Measurements from ENCODE around the gene UGP2. TPM values are rescaled to one million over a fixed set of nuclear protein-coding genes. Genes with fewer than 3 reads are reported as not detected.

UGP2 gene
- total and polyA plus RNA-seq, 2 of the 4 experiments (the other 2 are of a cell fraction) = 45.0 to 58.8 TPM

DNA sequence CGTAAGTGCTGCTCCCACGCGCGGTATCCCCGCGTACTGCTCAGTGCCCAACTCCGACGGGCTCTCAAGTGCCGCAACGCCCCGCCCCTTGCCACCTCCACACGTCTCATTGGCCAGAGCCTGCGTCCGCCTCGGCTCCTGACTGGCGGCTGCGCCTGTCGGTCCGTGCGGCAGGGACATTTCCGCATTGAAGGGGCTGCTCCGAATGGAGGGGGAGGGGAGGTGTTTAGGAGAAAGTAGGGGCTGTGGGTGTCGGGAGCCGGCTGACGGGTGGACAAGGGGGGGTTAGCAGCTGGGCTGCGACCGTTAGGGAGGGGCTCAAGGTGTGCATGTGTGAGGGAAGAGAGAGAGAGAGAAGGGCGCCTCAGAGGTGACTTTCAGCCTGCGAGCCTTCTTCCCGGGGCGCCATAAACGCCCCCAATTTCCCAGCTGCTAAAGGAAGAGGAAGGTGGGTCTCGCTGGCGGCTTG, 877 bp upstream of the UGP2 start:
- Histone ChIP-seq H2AK5ac (ENCODE audit: low read depth, low read length) (peak overlapping the region; percentile 94), H3K56ac (ENCODE audit: extremely low read depth, insufficient read depth, low read length) (peak overlapping the region; percentile 93), H3K23ac (ENCODE audit: low read depth, low read length) (peak overlapping the region; percentile 78), H3K4me1 (ENCODE audit: control insufficient read depth, insufficient read depth, low read length) (peaks cover 4% of the 10 kb centered on the region), H2AK9ac (replicated peaks; ENCODE audit: low read depth, low read length, poor library complexity) (peak overlapping the region; percentile 98), H3K9me3 (ENCODE audit: control insufficient read depth, insufficient read depth, low read length) (no peaks in the 10 kb centered on the region), H3K4me2 (ENCODE audit: low read depth, low read length) (peak overlapping the region; percentile 81), H3K4ac (ENCODE audit: low read depth, low read length) (peak overlapping the region; percentile 95), H2AFZ (replicated peaks; ENCODE audit: low read length, poor library complexity) (peak overlapping the region; percentile 95), H3K18ac (ENCODE audit: low read depth, low read length) (peak overlapping the region; percentile 47), H2BK120ac (ENCODE audit: low read depth, low read length) (peak overlapping the region; percentile 69), H3K9me1 (ENCODE audit: insufficient read depth, low read length) (peaks cover 5% of the 10 kb centered on the region), H4K8ac (ENCODE audit: low read depth in 2 of 2, low read length in 2 of 2) (peak overlapping the region; percentile 57 to 90), H3K79me1 (ENCODE audit: low read depth in 1 of 2, low read length in 2 of 2) (peaks cover 9 to 39% of the 10 kb centered on the region in 2 experiments; a peak in 2 of 4 replicates), H3K4me3 (ENCODE audit: insufficient read depth, low read depth, low read length) (peak overlapping the region; percentile 69), H3K14ac (replicated peaks; ENCODE audit: low read depth, low read length) (peak overlapping the region; percentile 96), H4K20me1 (ENCODE audit: insufficient read depth, low read length) (peaks cover 10% of the 10 kb centered on the region; the same call in 1 of the 2 replicates), H3K36me3 (ENCODE audit: control insufficient read depth, insufficient read depth, low read length) (no peaks in the 10 kb centered on the region), H2BK20ac (ENCODE audit: low read depth, low read length) (no peak overlapping the region), H2BK15ac (ENCODE audit: low read depth, low read length) (peak overlapping the region; percentile 42; the same call in 2 of the 3 replicates), H3K27me3 (ENCODE audit: control insufficient read depth, insufficient read depth, low read length) (no peaks in the 10 kb centered on the region), H3K27ac (ENCODE audit: insufficient read depth, low read length) (peak overlapping the region; percentile 90), H4K91ac (ENCODE audit: insufficient read depth, low read depth, low read length) (peak overlapping the region; percentile 93), H3K9ac (ENCODE audit: low read depth, low read length) (peak overlapping the region; percentile 82), H4K5ac (ENCODE audit: low read depth, low read length) (peak overlapping the region; percentile 66), H2BK5ac (ENCODE audit: low read depth, low read length, poor library complexity, severe bottlenecking) (peak overlapping the region; percentile 93)
- dilution Hi-C loops (cut with HindIII; ENCODE audit: low sequenced_read_pairs, unreplicated experiment) (no loop called here), in situ Hi-C loops (cut with MboI; ENCODE audit: low sequenced_read_pairs) (no loop called here), intact Hi-C loops (cut with micrococcal nuclease) (loop anchor here (1.0 to 5.0 kb wide), 2 partner anchors 49 to 142 kb away; no protein-coding TSS in a partner anchor)
- CTCF ChIA-PET = interaction anchor here (2.0 to 2.5 kb wide), 2 partner anchors 21 to 142 kb away, joined by 5 to 15 read pairs; no protein-coding TSS in a partner anchor
- 7% methylated on average over 3 of the region's 34 CpGs; no CpG with 5 or more reads in 1 of the 2 experiments for WGBS, 2 experiments (ENCODE audit: extremely low coverage in 2 of 2, insufficient read length in 1 of 2)
- POLR2A ChIA-PET (ENCODE audit: unreplicated experiment) = interaction anchor here (0.9 kb wide), 2 partner anchors 13 to 38 kb away, joined by 3 to 4 read pairs; no protein-coding TSS in a partner anchor
- ATAC-seq (ENCODE audit: low read depth) (peak; percentile 90), DNase-seq (peak; percentile 97)
- no TSS peak for BruUV-seq (replicated peaks)
- TF ChIP-seq RFX5 (IDR thresholded peaks at IDR 0.05; ENCODE audit: low read depth, low read length) (no peak), CEBPB (IDR thresholded peaks at IDR 0.05; ENCODE audit: low read depth, low read length) (0 out of 2 replicates have a peak, but pooled peaks have one; percentile 28), RCOR1 (IDR thresholded peaks at IDR 0.05; ENCODE audit: insufficient replicate concordance, low read length) (no peak), CTCF (conservative IDR thresholded peaks at IDR 0.05; ENCODE audit: low read depth, low read length) (no peak; the same call in 1 of the 2 replicates), POLR2A (IDR thresholded peaks at IDR 0.05; ENCODE audit: low read depth, low read length) (peak; percentile 13), MAZ (IDR thresholded peaks at IDR 0.05; ENCODE audit: borderline replicate concordance, low read depth, low read length) (peak; percentile 83; the same call in 1 of the 2 replicates), SMC3 (IDR thresholded peaks at IDR 0.05; ENCODE audit: low read depth, low read length) (no peak), MAFK (IDR thresholded peaks at IDR 0.05; ENCODE audit: low read depth, low read length) (no peak), NFE2L2 (IDR thresholded peaks at IDR 0.05; ENCODE audit: low read depth, low read length) (0 out of 2 replicates have a peak, but pooled peaks have one; percentile 6), FOS (IDR thresholded peaks at IDR 0.05; ENCODE audit: low read depth, low read length) (peak; percentile 87; the same call in 1 of the 2 replicates), CHD1 (IDR thresholded peaks at IDR 0.05; ENCODE audit: low read depth, low read length) (no peak), BHLHE40 (IDR thresholded peaks at IDR 0.05; ENCODE audit: low read depth, low read length) (peak; percentile 45; the same call in 1 of the 2 replicates), RAD21 (IDR thresholded peaks at IDR 0.05; ENCODE audit: low read length) (peak; percentile 21; the same call in 1 of the 2 replicates), MXI1 (IDR thresholded peaks at IDR 0.05; ENCODE audit: borderline replicate concordance, low read depth, low read length) (no peak)
- TF ChIP-seq, protein P1, sequence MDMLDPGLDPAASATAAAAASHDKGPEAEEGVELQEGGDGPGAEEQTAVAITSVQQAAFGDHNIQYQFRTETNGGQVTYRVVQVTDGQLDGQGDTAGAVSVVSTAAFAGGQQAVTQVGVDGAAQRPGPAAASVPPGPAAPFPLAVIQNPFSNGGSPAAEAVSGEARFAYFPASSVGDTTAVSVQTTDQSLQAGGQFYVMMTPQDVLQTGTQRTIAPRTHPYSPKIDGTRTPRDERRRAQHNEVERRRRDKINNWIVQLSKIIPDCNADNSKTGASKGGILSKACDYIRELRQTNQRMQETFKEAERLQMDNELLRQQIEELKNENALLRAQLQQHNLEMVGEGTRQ (IDR thresholded peaks at IDR 0.05; ENCODE audit: low read depth, low read length) = 0 out of 2 replicates have a peak, but pooled peaks have one; percentile 10
